Natural killer cell (primary cell): ENCODE results near the gene ARIH2. TPM values are rescaled to one million over a fixed set of nuclear protein-coding genes. Genes with fewer than 3 reads are reported as not detected.

Experiments
- ATAC-seq, 3 donors: fragments of 150-1000 bp in 2 of 3; fragments of 200-7000 bp in 1 of 3; cut with Tn5 transposase; 1 replicate in 1 of 3; 2 replicates in 2 of 3; pipeline ENCODE4 v1.10.0; 2021; ENCODE audit warnings: mild to moderate bottlenecking in 2 of 3, moderate library complexity in 2 of 3
- DNase-seq, 2 donors: peaks; one replicate each; pipeline versions ENCODE4 v3.0.0 to v3.0.0-alpha.2; 2013 to 2021; ENCODE audit warnings: mixed read lengths in 1 of 2
- H3K27ac ChIP-seq: one replicate; pipeline ENCODE4 v1.5.1; 2013; ENCODE audit warnings: mild to moderate bottlenecking, low read length
- H3K27me3 ChIP-seq: one replicate; pipeline ENCODE4 v1.6.1; 2013; ENCODE audit warnings: low read length; ENCODE audit not compliant: control insufficient read depth, insufficient read depth
- H3K36me3 ChIP-seq: one replicate; pipeline ENCODE4 v1.6.1; 2013; ENCODE audit warnings: low read length; ENCODE audit not compliant: control insufficient read depth, insufficient read depth
- H3K4me1 ChIP-seq: one replicate; pipeline ENCODE4 v1.6.1; 2013; ENCODE audit warnings: low read length; ENCODE audit not compliant: control insufficient read depth, insufficient read depth
- H3K4me3 ChIP-seq: one replicate; pipeline ENCODE4 v1.5.1; 2013; ENCODE audit warnings: low read length
- H3K9me3 ChIP-seq: one replicate; pipeline ENCODE4 v1.6.1; 2013; ENCODE audit warnings: low read length; ENCODE audit not compliant: control insufficient read depth, insufficient read depth
- H3K27ac Mint-ChIP-seq, 2 donors: one replicate each; pipeline ENCODE4 v1.8.0; 2022; ENCODE audit warnings: mild to moderate bottlenecking in 2 of 2, mixed read lengths in 2 of 2, moderate library complexity in 1 of 2
- H3K27me3 Mint-ChIP-seq, 2 donors: one replicate each; pipeline ENCODE4 v1.8.0; 2022; ENCODE audit warnings: low read depth in 2 of 2, mixed read lengths in 2 of 2
- H3K36me3 Mint-ChIP-seq: one replicate; pipeline ENCODE4 v1.8.0; 2022; ENCODE audit warnings: mixed read lengths
- H3K4me1 Mint-ChIP-seq, 2 donors: one replicate each; pipeline ENCODE4 v1.8.0; 2022; ENCODE audit warnings: mixed read lengths in 2 of 2
- H3K4me3 Mint-ChIP-seq: one replicate; pipeline ENCODE4 v1.8.0; 2022; ENCODE audit warnings: mild to moderate bottlenecking, moderate library complexity, mixed read lengths
- H3K9me3 Mint-ChIP-seq, 2 donors: one replicate each; pipeline ENCODE4 v1.8.0; 2022; ENCODE audit warnings: mixed read lengths in 2 of 2
- WGBS: methylation state at CpG from one replicate; pipeline ENCODE4 v1.1.7; 2013; ENCODE audit warnings: missing lambda C conversion rate; ENCODE audit not compliant: insufficient coverage; 5-methylcytosine and 5-hydroxymethylcytosine counted together
- intact Hi-C: fragments of 100-400 bp; cut with micrococcal nuclease; formaldehyde crosslinking; loops from one replicate; pipeline ENCODE4 v1.14.2; 2022
- total RNA-seq, 4 donors: library from RNA; stranded (reverse); fragments of 120-200 nt in 1 of 4; gene quantifications; one replicate each; pipeline versions ENCODE4 v1.2.3 to v1.2.4, GENCODE V29; 2013 to 2022
- TF ChIP-seq, protein P1 (sequence below): fragments of 200-600 bp; IDR thresholded peaks from one replicate; pipeline ENCODE4 v1.8.0; 2022; ENCODE audit warnings: antibody characterized with exemption

Gene ARIH2
- total RNA-seq, 3 donors from 2014 or later (not counting 1 experiment from before 2014, with no cell fraction given), result 239 to 291 (median 243) TPM

DNA sequence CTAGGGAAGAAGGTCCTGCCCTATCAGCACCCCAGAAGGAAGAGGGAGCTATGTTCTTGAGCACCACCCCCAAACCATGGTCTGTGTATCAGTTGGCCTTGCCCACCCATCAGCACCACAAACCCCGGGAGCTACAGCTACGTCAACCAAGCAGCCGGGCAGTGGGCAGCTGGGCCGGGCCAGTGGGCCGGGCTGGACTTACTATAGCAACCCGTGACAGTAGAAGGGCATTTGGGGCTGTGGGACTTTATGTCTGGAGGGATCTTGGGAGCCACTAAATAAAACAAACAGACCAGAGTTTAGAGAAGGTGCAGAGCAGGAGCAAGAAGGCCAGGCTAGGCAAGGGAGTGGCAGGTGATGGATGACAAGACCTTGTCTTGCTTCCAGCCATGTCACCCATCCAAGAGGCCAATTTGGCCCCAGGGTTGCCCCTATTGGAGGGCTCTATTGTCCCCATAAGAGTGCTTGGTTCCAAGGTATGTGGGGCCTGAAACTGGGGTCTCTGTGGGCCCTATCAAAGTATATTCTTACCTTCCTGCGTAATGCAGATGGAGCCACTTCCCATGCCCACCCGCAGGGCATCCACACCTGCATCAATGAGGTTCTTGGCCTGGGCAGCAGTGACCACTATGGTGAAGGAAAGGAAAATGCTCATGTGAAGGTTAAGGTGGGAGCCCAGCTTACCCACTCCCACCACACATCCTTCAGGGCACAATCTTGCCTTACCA is 107.3 kb downstream of the ARIH2 start:
- TF ChIP-seq, protein P1, sequence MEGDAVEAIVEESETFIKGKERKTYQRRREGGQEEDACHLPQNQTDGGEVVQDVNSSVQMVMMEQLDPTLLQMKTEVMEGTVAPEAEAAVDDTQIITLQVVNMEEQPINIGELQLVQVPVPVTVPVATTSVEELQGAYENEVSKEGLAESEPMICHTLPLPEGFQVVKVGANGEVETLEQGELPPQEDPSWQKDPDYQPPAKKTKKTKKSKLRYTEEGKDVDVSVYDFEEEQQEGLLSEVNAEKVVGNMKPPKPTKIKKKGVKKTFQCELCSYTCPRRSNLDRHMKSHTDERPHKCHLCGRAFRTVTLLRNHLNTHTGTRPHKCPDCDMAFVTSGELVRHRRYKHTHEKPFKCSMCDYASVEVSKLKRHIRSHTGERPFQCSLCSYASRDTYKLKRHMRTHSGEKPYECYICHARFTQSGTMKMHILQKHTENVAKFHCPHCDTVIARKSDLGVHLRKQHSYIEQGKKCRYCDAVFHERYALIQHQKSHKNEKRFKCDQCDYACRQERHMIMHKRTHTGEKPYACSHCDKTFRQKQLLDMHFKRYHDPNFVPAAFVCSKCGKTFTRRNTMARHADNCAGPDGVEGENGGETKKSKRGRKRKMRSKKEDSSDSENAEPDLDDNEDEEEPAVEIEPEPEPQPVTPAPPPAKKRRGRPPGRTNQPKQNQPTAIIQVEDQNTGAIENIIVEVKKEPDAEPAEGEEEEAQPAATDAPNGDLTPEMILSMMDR, result no peak
- DNase-seq (no peak), ATAC-seq (no peak)
- Histone ChIP-seq H3K36me3 (peaks cover 37% of the 10 kb centered on the region), H3K9me3 (no peaks in the 10 kb centered on the region), H3K4me3 (no peak overlapping the region), H3K4me1 (peaks cover 25% of the 10 kb centered on the region), H3K27me3 (no peaks in the 10 kb centered on the region), H3K27ac (no peak overlapping the region)
- Mint-ChIP-seq H3K4me1 (peaks cover 38 to 52% of the 10 kb centered on the region in 2 donors), H3K27ac (peak overlapping the region; percentile 71 to 95), H3K36me3 (no peaks in the 10 kb centered on the region), H3K9me3 (no peaks in the 10 kb centered on the region), H3K4me3 (no peak overlapping the region), H3K27me3 (no peaks in the 10 kb centered on the region)
- 95% methylated on average over 8 of the region's 8 CpGs for whole genome bisulfite sequencing
- intact Hi-C loops, result no loop called here

DNA sequence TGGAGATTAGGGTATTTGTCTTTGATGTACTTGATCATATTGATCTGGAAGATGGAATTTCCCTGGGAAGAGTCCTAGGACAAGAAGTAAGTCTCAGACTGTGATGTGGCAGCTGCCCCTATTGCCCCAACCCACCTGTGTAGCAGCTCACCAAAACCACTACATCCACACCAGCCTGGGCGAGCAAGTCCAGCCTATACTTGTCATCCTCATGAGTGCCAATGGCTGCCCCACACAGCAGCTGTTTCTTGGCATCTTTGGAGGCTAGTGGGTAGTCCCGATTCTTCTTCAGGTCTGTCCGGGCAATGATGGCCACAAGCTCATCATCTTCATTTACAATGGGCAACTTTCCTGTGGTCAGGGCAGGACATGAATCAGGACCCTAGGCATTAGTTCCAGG is 107.9 kb downstream of the ARIH2 start:
- peaks cover 25% of the 10 kb centered on the region for H3K4me1 ChIP-seq
- no peak overlapping the region for H3K27ac ChIP-seq
- H3K4me1 Mint-ChIP-seq, result peaks cover 34 to 47% of the 10 kb centered on the region in 2 donors
- 88% methylated on average over 3 of the region's 3 CpGs for WGBS
- DNase-seq, result peak in 1 of 2 donors; percentile 8
- peaks cover 41% of the 10 kb centered on the region for H3K36me3 ChIP-seq
- H3K9me3 ChIP-seq, result no peaks in the 10 kb centered on the region
- peaks cover 4% of the 10 kb centered on the region for H3K36me3 Mint-ChIP-seq
- H3K4me3 Mint-ChIP-seq, result no peak overlapping the region
- peak overlapping the region in 1 of 2 donors; percentile 99 for H3K27ac Mint-ChIP-seq
- H3K27me3 ChIP-seq, result no peaks in the 10 kb centered on the region
- no peak overlapping the region for H3K4me3 ChIP-seq
- TF ChIP-seq, protein P1, result no peak
- H3K9me3 Mint-ChIP-seq, result no peaks in the 10 kb centered on the region
- H3K27me3 Mint-ChIP-seq, result no peaks in the 10 kb centered on the region
- intact Hi-C loops, result no loop called here
- ATAC-seq, result no peak

DNA sequence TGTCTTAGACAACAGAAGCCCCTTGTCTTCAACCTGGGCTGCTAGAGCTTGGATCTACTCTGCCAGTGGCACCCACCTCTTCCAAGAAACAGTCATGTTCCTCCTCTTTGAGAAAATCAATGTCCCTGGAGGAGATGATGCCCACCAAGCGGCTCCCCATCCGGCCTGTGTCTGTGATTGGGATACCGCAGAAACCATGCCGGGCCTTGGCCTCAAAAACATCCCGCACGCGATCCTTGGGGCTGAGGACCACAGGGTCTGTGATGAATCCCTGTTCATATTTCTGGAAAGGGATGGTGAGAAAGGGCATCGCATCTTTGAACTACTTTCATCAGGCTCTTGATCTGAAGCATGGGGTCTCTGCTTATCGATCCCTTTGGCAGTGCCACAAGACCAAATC is 109.0 kb downstream of the ARIH2 start:
- ATAC-seq (no peak), DNase-seq (peak in 1 of 2 donors; percentile 15)
- Histone ChIP-seq H3K27ac (no peak overlapping the region), H3K9me3 (no peaks in the 10 kb centered on the region), H3K27me3 (no peaks in the 10 kb centered on the region), H3K4me3 (no peak overlapping the region), H3K36me3 (peaks cover 52% of the 10 kb centered on the region), H3K4me1 (peaks cover 21% of the 10 kb centered on the region)
- H3K27me3 Mint-ChIP-seq, result no peaks in the 10 kb centered on the region
- peak overlapping the region; percentile 96 for H3K4me3 Mint-ChIP-seq
- no peaks in the 10 kb centered on the region for H3K9me3 Mint-ChIP-seq
- intact Hi-C loops, result no loop called here
- H3K36me3 Mint-ChIP-seq, result peaks cover 13% of the 10 kb centered on the region
- H3K4me1 Mint-ChIP-seq, result peaks cover 29 to 42% of the 10 kb centered on the region in 2 donors
- TF ChIP-seq, protein P1, result no peak
- 94% methylated on average over 9 of the region's 9 CpGs for WGBS
- H3K27ac Mint-ChIP-seq, result peak overlapping the region; percentile 99 to 100
